ENCODE results near the gene TENM3.

The TENM3 gene

DNA sequence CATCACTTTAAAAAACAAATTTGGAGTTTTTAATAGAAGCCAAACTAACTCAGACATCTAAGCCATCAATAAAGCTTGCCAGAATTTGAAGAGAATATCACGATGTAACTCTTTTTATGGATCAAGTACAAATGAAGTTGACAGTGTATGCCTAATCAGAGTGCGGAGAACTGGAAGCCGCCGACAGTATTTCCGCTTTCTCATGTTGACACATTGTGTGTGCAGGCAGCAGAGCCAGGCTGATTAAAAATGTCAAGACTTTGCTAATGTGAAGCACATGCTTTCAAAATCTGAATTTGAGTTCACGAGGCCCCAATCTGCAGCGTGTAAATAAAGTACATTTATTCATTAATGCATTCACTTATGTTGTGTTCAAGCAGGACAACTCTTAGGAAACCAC, 161.2 kb downstream of the TENM3 start:
- peak; percentile 33 for DNase-seq (ENCODE audit: low spot score)

DNA sequence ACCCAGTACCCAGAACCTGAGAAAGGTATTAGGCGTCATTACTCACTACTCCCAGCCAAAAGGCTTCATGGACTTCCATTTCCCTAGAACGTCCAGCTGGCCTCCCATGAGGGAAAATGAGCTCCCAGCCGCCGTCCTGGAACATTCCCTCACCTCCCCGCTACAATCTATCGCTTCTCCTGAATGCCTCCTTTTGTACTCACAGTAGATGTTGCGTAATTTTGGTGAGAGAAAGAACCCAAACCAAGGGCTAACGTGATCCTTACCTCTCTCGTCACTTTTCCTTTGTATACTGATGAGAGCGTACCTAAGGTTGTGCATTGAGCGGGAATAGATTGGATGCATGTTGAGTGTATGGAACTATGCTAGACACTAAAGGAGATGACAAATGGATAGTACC, 161.9 kb downstream of the TENM3 start:
- DNase-seq (ENCODE audit: low spot score): no peak

DNA sequence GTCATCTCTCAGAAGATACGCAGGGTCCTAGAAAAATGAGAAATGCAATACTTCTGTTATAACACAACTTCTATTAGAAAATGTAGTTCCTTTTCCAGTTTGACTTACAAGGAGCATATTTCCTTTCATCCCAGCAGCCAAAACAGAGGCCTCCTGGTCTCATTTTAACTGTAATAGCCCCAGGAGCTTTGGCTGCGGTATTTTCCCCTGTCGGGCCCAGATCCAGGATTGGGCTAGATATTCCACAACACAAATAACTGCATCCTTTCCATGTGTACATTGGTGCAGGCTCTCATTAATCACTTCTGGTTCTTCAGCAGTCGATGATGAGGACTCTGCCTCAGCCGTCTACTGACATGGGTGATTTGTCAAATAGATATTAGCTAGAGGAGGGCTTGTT, 166.1 kb downstream of the TENM3 start:
- no peak for DNase-seq (ENCODE audit: low spot score)

DNA sequence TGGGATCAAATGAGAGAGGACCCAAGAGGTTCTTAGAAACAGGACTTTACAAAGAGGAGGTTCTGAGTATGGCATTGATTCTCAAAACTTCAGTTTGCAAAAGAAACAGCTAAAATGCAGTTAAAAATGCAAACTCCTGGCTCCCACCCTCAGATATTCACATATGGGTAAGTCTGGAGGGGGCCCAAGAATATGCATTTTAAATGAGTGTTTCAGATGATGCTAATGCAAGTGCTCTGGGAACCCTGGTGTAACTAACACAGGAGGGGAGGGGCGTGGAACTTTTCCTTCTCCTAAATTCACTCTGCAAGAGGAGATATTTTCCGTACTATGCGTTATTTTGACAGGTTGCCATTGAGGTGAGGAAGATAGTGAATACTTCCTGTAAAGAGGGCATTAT, 168.2 kb downstream of the TENM3 start:
- no peak for DNase-seq (ENCODE audit: low spot score)

DNA sequence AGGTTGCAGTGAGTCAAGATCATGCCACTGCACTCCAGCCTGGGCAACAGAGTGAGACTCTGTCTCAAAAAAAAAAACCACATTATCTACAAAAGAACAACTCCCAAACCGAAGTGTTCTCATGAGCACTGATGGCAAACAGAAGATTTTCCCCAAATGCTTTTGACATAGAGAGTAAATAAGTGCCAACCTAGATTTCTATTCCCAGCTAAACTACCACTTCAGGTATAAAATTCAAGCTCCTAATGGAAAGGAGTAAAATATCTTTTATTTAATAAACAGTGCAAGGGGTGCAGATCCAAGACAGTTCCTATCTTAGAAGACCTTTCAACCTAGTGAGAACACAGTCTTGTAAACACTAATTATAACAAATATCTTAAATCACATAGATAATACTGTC, 170.3 kb downstream of the TENM3 start:
- no peak for DNase-seq (ENCODE audit: low spot score)

DNA sequence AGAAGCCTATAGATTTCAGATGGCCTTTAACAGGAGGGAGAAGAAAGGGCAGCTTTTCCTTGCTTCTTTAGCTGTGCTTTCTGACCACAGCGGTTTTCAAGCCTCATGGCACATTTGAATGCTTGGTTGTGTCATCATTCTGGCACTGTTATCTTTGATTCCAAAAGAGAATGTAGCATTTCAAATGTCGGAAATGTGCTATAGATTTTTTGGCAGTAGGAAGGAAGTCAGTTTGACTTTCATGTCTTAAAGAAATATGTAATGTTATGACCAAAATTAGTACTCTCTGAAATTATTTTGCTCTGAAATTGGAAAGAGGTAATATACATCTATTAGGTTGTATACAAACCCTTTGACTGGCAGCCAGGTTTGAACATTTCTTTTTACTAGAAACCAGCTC, 171.9 kb downstream of the TENM3 start:
- DNase-seq (ENCODE audit: low spot score): no peak

DNA sequence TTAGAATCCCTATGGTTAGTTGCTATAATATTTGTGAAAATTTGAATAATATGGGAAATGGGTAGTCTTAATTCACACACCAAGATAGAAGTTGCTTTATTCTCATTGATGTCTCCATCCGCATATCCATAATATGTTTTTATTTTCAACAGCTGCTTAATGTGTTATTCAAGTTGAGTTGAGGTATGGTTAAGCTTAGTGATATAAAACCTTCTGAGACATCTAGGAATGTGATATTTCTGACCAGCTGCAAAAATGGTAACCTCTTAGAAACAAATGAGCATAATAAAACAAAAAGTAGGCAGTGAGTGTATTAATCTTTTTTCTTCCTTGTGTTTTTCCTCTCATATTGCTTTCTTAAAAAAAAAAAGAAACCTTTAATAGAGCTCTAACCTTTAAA, 172.9 kb downstream of the TENM3 start:
- DNase-seq (ENCODE audit: low spot score): no peak

DNA sequence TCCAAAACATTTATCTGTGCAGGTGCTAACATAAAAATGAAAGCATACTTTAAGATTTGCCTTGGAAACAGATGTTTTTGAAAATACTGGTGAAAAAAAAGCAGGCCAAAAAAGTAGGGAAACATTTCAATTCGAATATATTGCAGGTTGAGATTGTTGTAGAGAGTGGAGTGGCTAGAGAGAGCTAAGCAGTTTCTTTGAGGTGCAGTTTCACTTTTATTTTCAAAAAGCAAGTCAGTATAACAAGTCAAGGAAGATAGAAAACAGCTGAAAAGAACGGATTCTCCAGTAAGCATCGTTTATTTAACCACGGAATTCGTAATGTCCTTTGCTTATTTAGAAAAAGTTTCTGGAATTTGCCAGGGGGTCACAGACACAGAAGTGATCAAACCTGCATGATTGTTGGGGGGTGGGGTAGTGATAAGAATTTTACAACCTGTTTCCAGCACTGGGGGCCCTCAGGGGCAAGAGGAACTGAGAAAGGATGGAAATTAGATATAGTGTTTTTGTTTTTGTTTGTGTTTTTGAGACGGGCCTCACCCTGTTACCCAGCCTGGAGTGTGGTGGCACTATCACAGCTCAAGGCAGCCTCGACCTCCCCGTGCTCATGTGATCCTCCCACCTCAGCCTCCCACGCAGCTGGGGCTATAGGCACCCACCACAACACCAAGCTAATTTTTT, 175.0 kb downstream of the TENM3 start:
- no peak for DNase-seq (ENCODE audit: low spot score)

DNA sequence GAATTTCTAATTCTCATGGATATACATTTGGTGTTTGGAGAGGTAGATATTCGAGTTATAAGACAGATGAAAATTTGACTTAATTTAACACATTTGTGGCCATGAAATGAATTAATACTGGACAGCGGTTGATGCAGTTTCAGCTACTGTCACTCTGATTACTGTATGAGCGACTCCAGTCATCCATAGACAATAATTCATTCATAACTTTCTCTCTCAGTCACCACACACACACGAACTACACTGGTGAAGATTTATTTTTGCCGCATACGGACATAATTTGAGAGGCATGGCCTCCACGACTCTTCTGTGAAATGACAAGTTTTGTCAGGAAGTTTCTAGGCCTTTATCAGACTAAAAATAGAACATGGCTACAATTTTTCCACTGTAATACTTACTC, 177.0 kb downstream of the TENM3 start:
- DNase-seq (ENCODE audit: low spot score): no peak

DNA sequence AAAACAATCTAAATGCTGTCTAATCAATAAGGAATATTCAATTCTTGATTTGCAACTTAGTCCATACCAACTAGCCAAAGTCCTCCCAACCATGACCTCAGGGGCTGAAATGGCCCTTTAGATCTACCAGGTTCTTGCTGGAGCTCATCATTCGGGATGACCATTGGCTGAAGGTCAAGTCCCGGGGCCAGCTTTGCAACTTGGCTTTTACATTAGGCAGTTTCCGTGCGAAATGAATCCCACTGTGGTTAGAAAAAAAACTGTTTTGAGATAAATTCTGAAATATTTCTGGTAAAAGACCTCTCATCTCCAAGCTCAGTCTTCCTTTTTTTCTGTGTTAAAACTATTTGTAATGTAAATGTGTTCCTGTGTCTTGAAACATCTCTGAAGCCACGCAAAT, 178.6 kb downstream of the TENM3 start:
- DNase-seq (ENCODE audit: low spot score): no peak

DNA sequence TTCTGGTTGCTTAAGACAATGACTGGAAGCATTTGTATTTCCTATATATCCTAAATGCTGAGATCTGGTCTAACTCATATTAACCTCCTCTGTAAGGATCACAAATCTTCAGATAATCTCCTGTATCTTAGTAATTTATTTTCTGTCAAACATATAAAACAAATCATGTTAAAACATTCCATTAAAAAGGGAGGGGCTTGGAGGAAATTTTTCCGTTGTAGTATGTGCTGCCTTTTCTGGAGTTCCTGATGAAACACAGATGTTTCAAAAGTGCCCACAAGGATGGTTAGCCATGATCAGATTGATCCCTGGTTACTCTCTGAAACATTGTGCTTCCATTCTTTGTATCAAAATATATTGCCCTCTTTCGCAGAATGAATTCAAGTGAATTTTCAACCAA, 182.1 kb downstream of the TENM3 start:
- DNase-seq (ENCODE audit: low spot score): no peak

DNA sequence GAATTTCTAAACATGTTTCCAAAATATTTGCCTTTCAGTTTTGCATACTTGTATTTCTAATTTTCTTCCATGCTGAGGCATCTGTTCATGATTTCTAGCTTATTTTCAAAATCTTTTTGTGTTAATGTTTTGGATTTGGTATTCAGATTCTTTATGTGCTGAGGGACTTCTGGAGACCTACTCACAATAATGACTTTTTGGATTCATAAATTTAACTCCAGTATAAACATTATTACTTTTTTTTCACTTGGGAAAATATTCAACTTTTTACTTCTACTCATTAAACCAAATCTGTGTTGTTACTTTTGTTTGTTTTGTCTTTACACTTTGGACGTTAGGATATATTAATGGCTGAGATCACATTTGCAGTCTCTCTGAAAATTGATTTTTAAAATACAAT, 183.7 kb downstream of the TENM3 start:
- no peak for DNase-seq (ENCODE audit: low spot score)

DNA sequence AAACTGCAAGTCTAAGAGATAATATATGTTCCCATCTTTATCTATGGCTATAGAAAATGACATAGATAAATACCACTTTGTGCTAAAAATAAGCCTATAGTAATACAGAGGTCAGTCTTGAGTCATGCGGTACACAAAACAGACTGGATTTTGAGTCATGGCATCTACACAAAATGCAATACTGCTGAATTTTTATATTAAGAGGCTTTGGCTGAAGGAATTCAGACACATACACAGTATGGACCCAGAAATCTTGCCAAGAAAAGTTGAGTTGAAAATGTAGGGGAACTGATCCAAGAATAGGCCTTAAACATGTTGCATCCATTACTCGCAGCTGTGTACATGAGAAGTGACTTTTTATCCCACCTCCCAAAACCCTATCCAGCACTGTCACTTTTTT, 184.4 kb downstream of the TENM3 start:
- DNase-seq (ENCODE audit: low spot score): no peak

DNA sequence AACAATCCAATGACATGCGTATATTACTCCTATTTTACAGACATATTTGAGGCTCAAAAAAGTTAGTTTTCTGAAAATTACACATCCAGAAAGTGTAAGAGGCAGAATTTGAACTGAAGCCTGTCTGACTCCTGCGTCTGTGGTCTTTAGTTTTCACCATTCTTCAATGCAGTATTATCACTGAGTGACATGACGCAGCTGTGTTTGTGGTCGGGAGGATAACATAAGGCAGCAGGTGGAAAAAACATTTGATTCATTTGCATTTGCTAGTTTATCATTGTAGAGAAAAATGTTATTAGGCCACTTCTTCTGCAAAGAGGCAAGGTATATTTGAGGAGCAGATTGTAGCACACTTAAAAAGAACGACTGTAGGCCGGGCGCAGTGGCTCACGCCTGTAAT, 186.7 kb downstream of the TENM3 start:
- no peak for DNase-seq (ENCODE audit: low spot score)

DNA sequence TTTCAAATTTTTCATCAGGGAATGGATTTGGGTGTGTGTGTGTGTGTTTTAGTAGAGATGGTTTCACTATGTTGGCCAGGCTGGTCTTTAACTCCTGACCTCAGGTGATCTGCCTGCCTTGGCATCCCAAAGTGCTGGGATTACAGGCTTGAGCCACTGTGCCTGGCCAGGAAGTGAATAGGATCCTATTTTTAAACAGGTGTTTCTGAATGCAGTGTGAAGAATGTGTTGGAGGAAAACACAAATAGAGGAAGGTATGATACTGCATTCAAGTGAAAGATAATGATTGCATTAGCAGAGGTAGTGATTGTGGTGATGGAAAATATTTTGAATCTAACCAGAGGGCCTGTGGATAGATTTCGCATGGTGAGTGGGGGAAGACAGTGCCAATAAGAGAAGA, 189.6 kb downstream of the TENM3 start:
- DNase-seq (ENCODE audit: low spot score): no peak

DNA sequence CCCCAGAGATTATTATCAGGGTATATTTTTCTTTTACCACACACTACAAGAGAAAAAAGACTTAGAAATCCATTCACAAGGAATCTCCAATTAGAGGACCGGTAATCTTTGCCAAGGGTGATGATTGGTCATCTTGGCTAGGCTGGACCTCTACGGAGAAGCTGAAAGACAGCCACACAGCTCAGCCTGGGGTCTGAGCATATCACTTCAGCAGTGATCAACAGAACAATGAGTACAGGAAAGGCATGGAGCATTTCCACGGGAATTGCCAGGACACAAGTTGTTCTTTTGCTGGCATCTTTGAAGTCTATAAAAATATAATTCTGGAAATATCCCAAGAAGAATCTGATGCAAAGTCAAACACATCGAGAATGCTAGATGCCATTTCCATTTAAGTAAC, 191.5 kb downstream of the TENM3 start:
- no peak for DNase-seq (ENCODE audit: low spot score)

DNA sequence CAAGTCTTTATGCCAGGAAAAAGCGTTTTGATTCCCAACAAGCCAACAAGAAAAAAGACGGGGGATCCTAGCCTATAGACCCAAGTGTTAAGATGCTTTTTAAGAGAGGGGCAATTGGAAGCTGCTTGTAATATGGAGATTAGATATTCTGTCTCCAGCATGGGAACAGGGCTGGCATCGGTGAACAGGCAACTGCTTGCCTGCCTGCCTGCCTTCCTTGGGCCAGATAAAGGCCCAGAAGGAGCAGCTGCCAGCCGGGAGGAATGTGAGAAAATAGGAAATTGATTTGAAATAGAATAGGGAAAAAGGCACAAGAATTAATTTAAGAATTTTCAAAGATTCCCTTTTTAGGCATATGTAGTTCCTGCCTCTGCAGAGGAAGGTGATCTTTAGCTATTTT, 192.2 kb downstream of the TENM3 start:
- DNase-seq (ENCODE audit: low spot score): no peak

DNA sequence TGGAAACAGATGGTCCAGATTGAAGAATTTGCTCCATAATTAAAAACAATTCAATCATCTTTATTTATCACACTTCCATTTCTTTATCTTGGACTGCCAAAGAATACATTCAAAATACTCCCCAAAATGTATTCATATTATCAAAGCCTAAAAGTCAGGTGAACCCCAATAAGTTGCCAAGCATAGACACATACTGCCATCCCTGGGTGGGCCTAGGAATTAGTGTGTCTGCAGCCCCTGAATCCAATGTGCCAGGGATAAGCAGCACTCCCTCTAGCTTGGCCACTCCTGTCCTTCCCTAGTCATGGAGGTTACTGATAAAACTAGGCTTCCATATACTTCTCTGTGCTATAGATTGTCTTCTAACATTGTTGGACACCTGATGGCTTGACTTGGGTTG, 199.9 kb downstream of the TENM3 start:
- DNase-seq (ENCODE audit: low spot score): no peak

DNA sequence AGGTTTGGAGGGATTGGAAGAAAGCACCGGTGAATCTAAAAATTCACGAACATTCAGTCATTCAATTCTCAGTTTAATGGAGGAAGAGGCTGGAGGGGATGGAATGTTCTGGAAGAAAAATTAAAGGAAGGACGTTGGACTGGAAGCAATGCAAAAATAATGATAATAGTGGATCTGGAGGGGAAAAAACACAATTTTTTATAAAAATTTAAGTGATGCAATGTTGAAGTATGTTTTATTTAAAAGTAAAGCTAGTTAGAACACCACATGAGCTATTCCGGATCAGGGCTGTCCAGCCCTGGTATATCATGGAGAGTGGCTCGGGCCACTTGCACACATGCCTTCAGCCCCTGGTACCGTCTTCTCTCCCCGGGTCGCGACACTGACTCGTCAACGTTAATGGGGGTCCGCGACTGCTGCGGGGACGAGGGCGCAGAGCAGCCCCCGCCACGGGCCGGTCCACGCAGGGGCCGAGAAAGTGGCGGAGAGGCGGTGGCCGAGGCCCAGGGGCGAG, 204.6 kb downstream of the TENM3 start:
- DNase-seq (ENCODE audit: low spot score): no peak

DNA sequence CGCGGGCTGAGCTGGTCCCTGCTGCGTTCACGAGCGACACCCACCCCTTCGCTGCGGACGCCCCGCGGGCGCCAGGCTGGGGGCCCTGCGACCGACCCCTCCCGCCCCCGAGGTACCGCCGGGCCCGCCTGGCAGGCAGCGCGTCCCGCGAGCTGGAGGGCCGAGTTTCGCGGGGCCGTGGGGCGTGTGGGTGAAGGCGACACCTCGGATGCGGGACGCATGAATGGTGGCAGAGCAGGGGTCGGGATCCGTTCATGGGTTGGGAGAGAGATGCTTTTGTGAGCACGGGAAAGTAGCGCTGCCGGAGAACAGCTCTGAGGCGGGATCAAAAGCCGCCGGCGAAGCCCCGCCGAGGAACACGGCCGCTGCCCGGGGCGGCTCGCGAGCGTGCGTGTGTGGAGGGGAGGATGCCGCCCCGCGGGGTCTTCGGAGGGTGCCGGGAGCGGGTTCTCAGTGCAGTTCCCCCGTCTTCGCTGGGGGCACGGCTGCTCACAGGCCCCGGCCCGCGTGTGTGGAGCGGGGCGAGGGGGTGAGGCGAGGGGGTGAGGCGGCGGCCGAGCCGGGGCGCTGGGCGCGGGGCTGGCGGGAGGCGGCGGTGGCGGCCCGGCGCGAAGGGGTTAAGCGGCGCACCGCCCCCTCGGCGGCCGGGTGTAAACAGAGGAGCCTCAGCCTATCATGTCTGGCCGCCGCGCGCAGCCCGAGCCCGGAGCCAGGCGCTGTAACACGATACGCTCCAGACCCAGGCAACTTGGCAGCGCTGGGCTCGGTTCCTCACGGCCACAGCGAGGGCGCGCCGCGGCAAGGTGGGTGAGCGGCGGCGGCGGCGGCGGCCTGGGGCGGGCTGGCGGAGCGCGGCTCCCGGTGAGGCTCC, 205.3 kb downstream of the TENM3 start:
- DNase-seq (ENCODE audit: low spot score): peak; percentile 96

DNA sequence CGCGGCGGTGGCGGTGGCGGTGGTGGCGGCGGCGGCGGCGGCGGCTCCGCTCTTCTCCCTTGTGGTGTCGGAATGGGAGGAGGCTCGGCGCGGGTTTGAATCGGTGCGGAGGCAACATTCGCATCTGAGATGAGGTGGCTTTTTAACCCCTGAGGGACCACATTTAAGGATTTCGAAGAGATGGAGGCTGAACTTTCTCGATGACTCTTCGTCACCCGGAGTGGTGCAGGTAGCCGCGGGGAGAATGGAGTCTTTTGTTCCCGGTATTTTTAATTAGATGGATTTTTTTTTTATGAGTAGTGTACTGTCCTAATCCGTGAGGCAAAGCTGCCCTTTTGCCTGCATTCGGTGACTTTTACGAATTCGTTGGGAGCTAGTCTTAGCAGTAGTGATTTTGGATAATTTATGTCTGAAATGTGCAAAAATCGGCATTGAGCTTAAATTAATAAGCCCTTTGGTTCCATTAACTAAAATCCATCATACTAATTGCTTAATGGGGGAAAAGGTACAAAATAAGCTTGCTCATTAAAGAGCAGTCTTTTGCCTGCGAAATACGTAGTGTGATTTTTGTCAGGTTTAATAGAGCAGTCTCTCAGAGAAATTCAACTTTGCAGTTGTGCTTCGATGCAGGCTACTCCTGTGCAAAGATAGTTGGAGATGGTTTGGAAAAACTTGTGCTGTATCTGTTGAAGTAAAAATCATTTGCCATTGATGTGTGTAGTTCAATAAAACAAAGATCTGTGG, 206.2 kb downstream of the TENM3 start:
- peak; percentile 35 for DNase-seq (ENCODE audit: low spot score)

DNA sequence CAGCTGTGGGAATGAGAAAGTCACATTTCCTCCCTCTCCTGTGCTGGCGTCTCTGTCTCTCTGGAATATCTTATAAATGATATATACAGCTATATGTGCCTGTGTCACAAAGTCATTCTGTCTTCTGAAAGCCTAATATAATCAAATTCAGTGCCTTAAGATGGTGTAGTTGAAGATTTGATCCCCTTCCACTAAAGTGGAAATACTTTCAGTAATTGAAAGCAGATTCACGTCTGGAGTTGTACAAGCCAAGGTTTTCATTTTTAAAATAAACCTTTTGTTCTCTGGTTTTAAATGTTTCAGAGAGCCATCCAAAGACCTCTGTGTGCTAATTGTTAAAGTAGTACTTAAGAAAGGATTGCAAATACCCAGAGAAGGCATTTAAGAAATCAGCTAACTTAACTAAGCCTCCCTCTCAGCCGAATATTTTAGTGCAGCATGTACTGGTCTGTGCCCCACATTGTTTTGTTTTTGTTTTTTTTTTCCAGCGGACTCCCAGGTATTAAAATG, 206.8 kb downstream of the TENM3 start:
- DNase-seq (ENCODE audit: low spot score): no peak

DNA sequence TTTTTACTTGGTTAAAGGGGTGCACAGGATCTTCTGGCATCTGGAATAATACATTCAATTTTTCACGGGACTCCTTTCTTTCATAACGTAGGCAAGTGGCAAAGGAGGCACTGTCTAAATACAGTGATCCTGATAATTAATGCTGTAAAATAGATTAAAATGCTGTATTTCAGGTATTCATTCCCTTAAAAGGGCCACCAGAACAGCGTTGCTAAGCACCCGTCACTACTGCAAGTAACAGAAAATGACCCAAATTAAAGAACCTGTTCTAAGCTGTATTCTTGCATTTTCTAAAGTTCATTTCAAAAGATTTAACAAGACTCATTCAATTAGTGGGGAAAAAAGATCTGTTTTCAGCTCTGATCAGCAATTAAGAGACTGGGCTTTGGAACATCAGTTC, 208.2 kb downstream of the TENM3 start:
- DNase-seq (ENCODE audit: low spot score): no peak
